HL-60 (cell line): ENCODE results near the gene SLC12A7. TPM values are rescaled to one million over a fixed set of nuclear protein-coding genes. Genes with fewer than 3 reads are reported as not detected.
"Not testable (repeated sequence)": the region's sequence is repeated elsewhere in the genome, so short reads cannot be mapped to it uniquely, and the experiment has no call there.

Experiments used
- DNase-seq, 2 experiments: peaks; one replicate each; pipeline ENCODE4 v3.0.0-alpha.2; 2010 to 2020; ENCODE audit warnings: low read depth in 1 of 2, low spot score in 1 of 2
- H3K27ac ChIP-seq: fragments of 250-450 bp; sonication (Bioruptor Pico); replicated peaks from 2 replicates; pipeline ENCODE4 v1.5.1; 2020; ENCODE audit warnings: mild to moderate bottlenecking, moderate library complexity
- H3K27me3 ChIP-seq: fragments of 250-450 bp; sonication (Bioruptor Pico); 2 replicates; pipeline ENCODE4 v1.5.1; 2021; ENCODE audit warnings: mild to moderate bottlenecking, moderate library complexity; ENCODE audit not compliant: insufficient read depth, poor library complexity, severe bottlenecking
- H3K4me3 ChIP-seq: replicated peaks from 2 replicates; pipeline ENCODE4 v1.5.1; 2011; ENCODE audit warnings: mild to moderate bottlenecking, control low read depth, low read length; ENCODE audit not compliant: insufficient read depth
- GABPA ChIP-seq: IDR thresholded peaks from 2 replicates; pipeline ENCODE4 v1.6.1; 2012; ENCODE audit warnings: low read depth
- POLR2AphosphoS5 ChIP-seq: IDR thresholded peaks from 2 replicates; pipeline ENCODE4 v1.6.1; 2012; ENCODE audit warnings: low read depth
- SPI1 ChIP-seq: IDR thresholded peaks from 2 replicates; pipeline ENCODE4 v1.6.1; 2012; ENCODE audit warnings: low read depth, mild to moderate bottlenecking, borderline replicate concordance
- microRNA-seq: library from miRNA; unstranded; fragments of <30 nt; microRNA quantifications from one replicate; pipeline ENCODE4, GENCODE V29; 2018
- TF ChIP-seq, protein P1 (sequence below): IDR thresholded peaks from one replicate; pipeline ENCODE4 v1.5.1; 2011; ENCODE audit warnings: low read length, control low read depth, inconsistent platforms; ENCODE audit not compliant: insufficient read depth
- TF ChIP-seq, protein P2 (sequence below): IDR thresholded peaks from 2 replicates; pipeline ENCODE4 v1.6.1; 2012; ENCODE audit warnings: low read depth; ENCODE audit not compliant: insufficient replicate concordance

The SLC12A7 gene

DNA sequence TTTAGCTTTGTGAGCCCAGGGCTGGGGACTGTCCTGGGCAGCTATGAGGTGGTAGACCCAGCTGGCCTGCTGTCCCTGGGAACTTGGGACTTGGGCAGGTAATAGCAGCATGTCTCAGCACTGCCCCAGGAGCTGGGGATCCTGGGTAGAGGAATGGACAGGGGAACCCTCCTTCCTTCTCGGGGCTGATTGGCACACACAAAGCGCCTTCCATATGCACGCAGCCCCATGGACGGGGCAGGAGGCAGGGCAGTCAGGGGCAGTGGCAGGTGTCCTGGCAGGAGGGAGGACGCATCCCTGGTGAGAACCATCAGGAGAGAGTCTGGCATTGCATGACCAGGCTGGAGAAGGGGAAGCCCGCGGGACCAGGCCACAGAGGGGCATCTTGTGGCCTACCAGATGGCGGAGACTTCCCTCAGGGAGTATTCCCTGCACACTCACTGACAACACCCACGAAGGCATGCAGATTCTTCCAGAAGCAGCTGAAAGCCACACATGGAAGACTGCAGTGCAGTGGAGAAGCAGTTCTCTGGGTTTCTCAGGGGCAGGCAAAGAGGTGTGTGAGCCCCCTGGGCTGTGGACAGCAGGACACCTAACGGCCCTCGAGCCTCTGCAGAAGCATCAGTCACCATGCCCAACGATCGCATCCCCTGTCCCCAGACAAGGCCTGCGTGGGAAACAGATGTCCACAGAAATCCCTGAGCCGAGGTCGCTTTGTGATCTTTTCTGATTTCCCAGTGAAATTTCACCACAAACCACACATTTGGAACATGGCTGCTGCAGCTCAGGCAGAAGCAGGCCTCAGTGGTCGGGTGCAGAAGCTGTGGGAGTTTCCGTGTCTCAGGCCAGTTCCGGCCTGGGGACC lies 110.2 kb downstream of the SLC12A7 start:
- TF ChIP-seq, protein P1, sequence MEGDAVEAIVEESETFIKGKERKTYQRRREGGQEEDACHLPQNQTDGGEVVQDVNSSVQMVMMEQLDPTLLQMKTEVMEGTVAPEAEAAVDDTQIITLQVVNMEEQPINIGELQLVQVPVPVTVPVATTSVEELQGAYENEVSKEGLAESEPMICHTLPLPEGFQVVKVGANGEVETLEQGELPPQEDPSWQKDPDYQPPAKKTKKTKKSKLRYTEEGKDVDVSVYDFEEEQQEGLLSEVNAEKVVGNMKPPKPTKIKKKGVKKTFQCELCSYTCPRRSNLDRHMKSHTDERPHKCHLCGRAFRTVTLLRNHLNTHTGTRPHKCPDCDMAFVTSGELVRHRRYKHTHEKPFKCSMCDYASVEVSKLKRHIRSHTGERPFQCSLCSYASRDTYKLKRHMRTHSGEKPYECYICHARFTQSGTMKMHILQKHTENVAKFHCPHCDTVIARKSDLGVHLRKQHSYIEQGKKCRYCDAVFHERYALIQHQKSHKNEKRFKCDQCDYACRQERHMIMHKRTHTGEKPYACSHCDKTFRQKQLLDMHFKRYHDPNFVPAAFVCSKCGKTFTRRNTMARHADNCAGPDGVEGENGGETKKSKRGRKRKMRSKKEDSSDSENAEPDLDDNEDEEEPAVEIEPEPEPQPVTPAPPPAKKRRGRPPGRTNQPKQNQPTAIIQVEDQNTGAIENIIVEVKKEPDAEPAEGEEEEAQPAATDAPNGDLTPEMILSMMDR = no peak
- TF ChIP-seq GABPA (no peak), SPI1 (no peak), POLR2AphosphoS5 (no peak)
- TF ChIP-seq, protein P2, sequence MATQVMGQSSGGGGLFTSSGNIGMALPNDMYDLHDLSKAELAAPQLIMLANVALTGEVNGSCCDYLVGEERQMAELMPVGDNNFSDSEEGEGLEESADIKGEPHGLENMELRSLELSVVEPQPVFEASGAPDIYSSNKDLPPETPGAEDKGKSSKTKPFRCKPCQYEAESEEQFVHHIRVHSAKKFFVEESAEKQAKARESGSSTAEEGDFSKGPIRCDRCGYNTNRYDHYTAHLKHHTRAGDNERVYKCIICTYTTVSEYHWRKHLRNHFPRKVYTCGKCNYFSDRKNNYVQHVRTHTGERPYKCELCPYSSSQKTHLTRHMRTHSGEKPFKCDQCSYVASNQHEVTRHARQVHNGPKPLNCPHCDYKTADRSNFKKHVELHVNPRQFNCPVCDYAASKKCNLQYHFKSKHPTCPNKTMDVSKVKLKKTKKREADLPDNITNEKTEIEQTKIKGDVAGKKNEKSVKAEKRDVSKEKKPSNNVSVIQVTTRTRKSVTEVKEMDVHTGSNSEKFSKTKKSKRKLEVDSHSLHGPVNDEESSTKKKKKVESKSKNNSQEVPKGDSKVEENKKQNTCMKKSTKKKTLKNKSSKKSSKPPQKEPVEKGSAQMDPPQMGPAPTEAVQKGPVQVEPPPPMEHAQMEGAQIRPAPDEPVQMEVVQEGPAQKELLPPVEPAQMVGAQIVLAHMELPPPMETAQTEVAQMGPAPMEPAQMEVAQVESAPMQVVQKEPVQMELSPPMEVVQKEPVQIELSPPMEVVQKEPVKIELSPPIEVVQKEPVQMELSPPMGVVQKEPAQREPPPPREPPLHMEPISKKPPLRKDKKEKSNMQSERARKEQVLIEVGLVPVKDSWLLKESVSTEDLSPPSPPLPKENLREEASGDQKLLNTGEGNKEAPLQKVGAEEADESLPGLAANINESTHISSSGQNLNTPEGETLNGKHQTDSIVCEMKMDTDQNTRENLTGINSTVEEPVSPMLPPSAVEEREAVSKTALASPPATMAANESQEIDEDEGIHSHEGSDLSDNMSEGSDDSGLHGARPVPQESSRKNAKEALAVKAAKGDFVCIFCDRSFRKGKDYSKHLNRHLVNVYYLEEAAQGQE = no peak
- peaks cover 24% of the 10 kb centered on the region for H3K27me3 ChIP-seq
- no peak overlapping the region for H3K27ac ChIP-seq
- H3K4me3 ChIP-seq = no peak overlapping the region
- no peak for DNase-seq

GRCh38 chr5:1000831-1001230 lies 111.0 kb downstream of the SLC12A7 start:
- H3K27ac ChIP-seq, H3K4me3 ChIP-seq, DNase-seq: not testable (repeated sequence)
- H3K27me3 ChIP-seq = peaks cover 21% of the 10 kb centered on the region

Small RNAs within 50 kb of the gene (microRNA-seq; reads per million reads assigned to microRNA genes)
- gene MIR4635 = not detected
